Ishikawa (cell line): Measurements from ENCODE around the gene TTC3.

Source experiments
- CEBPB ChIP-seq: IDR thresholded peaks from 2 replicates; pipeline ENCODE4 v1.6.1; 2012
- CREB1 ChIP-seq: IDR thresholded peaks from 2 replicates; pipeline ENCODE4 v1.6.1; 2012; ENCODE audit warnings: low read depth
- EGR1 ChIP-seq: IDR thresholded peaks from 2 replicates; pipeline ENCODE4 v1.6.1; 2012
- EP300 ChIP-seq: IDR thresholded peaks from 2 replicates; pipeline ENCODE4 v1.6.1; 2012; ENCODE audit warnings: borderline replicate concordance
- FOXM1 ChIP-seq: IDR thresholded peaks from 2 replicates; pipeline ENCODE4 v1.6.1; 2012; ENCODE audit warnings: low read depth, borderline replicate concordance
- MAX ChIP-seq: IDR thresholded peaks from 2 replicates; pipeline ENCODE4 v1.6.1; 2012
- NFIC ChIP-seq: IDR thresholded peaks from 2 replicates; pipeline ENCODE4 v1.6.1; 2012
- RAD21 ChIP-seq: IDR thresholded peaks from 2 replicates; pipeline ENCODE4 v1.6.1; 2012; ENCODE audit warnings: low read depth
- REST ChIP-seq: IDR thresholded peaks from 2 replicates; pipeline ENCODE4 v1.6.1; 2012; ENCODE audit warnings: low read depth, mild to moderate bottlenecking
- TAF1 ChIP-seq: IDR thresholded peaks from 2 replicates; pipeline ENCODE4 v1.6.1; 2012; ENCODE audit warnings: low read depth, mild to moderate bottlenecking
- TCF12 ChIP-seq: IDR thresholded peaks from 2 replicates; pipeline ENCODE4 v1.6.1; 2012; ENCODE audit warnings: low read depth
- TEAD4 ChIP-seq: IDR thresholded peaks from 2 replicates; pipeline ENCODE4 v1.6.1; 2012
- USF1 ChIP-seq: IDR thresholded peaks from 2 replicates; pipeline ENCODE4 v1.6.1; 2012
- YY1 ChIP-seq: IDR thresholded peaks from 2 replicates; pipeline ENCODE4 v1.6.1; 2012; ENCODE audit warnings: low read depth
- ZBTB7A ChIP-seq: IDR thresholded peaks from 2 replicates; pipeline ENCODE4 v1.6.1; 2012; ENCODE audit warnings: low read depth

The TTC3 gene

GRCh38 chr21:37076087-37076850 is 3.2 kb downstream of the TTC3 start:
- TF ChIP-seq YY1 (no peak), CREB1 (no peak), REST (no peak), TEAD4 (no peak), CEBPB (no peak), NFIC (no peak), FOXM1 (no peak), TAF1 (no peak), ZBTB7A (no peak), EP300 (no peak), MAX (no peak)

GRCh38 chr21:37077403-37077802 is 4.3 kb downstream of the TTC3 start:
- no peak for TF ChIP-seq ZBTB7A
- no peak for TF ChIP-seq MAX
- no peak for TF ChIP-seq FOXM1

- TF ChIP-seq EP300: no peak
- TF ChIP-seq NFIC: no peak
- TF ChIP-seq CEBPB: no peak
- no peak for TF ChIP-seq ZBTB7A
- TF ChIP-seq CREB1: no peak
- TF ChIP-seq YY1: no peak
- no peak for TF ChIP-seq MAX
- no peak for TF ChIP-seq RAD21
- no peak for TF ChIP-seq USF1
- no peak for TF ChIP-seq TAF1
- TF ChIP-seq REST: no peak
- no peak for TF ChIP-seq EGR1
- TF ChIP-seq TCF12: no peak
- TF ChIP-seq FOXM1: no peak
- no peak for TF ChIP-seq TEAD4
These were observed 6.3 kb downstream of the TTC3 start for GRCh38 chr21:37079211-37079824.

- TF ChIP-seq REST: no peak
- TF ChIP-seq CREB1: no peak
- no peak for TF ChIP-seq RAD21
- TF ChIP-seq ZBTB7A: no peak
- TF ChIP-seq USF1: no peak
- no peak for TF ChIP-seq TCF12
- TF ChIP-seq YY1: no peak
- no peak for TF ChIP-seq TAF1
- no peak for TF ChIP-seq CEBPB
These were observed 9.3 kb downstream of the TTC3 start for GRCh38 chr21:37082375-37082774.
